Psoas muscle (tissue), 8 donors: Measurements from ENCODE around the gene ADORA2A. TPM values are rescaled to one million over a fixed set of nuclear protein-coding genes. Genes with fewer than 3 reads are reported as not detected.

ENCODE experiments used
- ATAC-seq, 4 donors: fragments of 200-7000 bp; cut with Tn5 transposase; one replicate each; pipeline ENCODE4 v1.9.1; 2020; ENCODE audit warnings: moderate library complexity in 3 of 4, mild to moderate bottlenecking in 2 of 4
- DNase-seq, 2 donors: peaks; one replicate each; pipeline ENCODE4 v3.0.0-alpha.2; 2020
- H3K27ac ChIP-seq: fragments of 200-600 bp; one replicate; pipeline ENCODE4 v1.8.0; 2022
- H3K27me3 ChIP-seq, 3 donors: fragments of 200-600 bp in 1 of 3; one replicate each; pipeline versions ENCODE4 v1.6.1 to v1.8.0; 2013 to 2022; ENCODE audit warnings: low read length in 2 of 3, mild to moderate bottlenecking in 2 of 3, moderate library complexity in 1 of 3; ENCODE audit not compliant: insufficient read depth in 3 of 3
- H3K36me3 ChIP-seq, 2 donors: fragments of 200-600 bp in 1 of 2; one replicate each; pipeline versions ENCODE4 v1.6.1 to v1.8.0; 2013 to 2022; ENCODE audit warnings: low read depth in 1 of 2, mild to moderate bottlenecking in 1 of 2, moderate library complexity in 1 of 2; ENCODE audit not compliant: insufficient read depth in 1 of 2
- H3K4me1 ChIP-seq: fragments of 200-600 bp; one replicate; pipeline ENCODE4 v1.8.0; 2022
- H3K4me3 ChIP-seq: fragments of 200-600 bp; one replicate; pipeline ENCODE4 v1.8.0; 2022; ENCODE audit warnings: mild to moderate bottlenecking
- H3K9me3 ChIP-seq: fragments of 200-600 bp; one replicate; pipeline ENCODE4 v1.8.0; 2022
- WGBS, 3 donors: extraction: QIAGEN DNeasy Blood & Tissue Kit; methylation state at CpG; one replicate each; pipeline versions ENCODE4 v1.1.6 to v1.1.7; 2013; 5-methylcytosine and 5-hydroxymethylcytosine counted together
- intact Hi-C, 2 donors: fragments of 100-400 bp; cut with DNase I; formaldehyde crosslinking; loops; one replicate each; pipeline versions ENCODE4 v1.11.0 to v1.14.2; 2022
- polyA plus RNA-seq, 3 donors: library from polyadenylated mRNA; stranded (reverse); fragments of 200-250 nt; gene quantifications; one replicate each; pipeline ENCODE4 v1.2.3, GENCODE V29; 2013
- total RNA-seq, 4 donors: library from RNA; stranded (reverse); fragmentation: NEBNext Ultra II Directional in 2 of 4; extraction: Animal tissue kit (Norgen Biotek cat#: 25700) in 2 of 4; gene quantifications; one replicate each; pipeline versions ENCODE4 v1.2.1 to v1.2.4, GENCODE V29; 2021 to 2023
- TF ChIP-seq, protein P1 (sequence below): fragments of 200-600 bp; IDR thresholded peaks from one replicate; pipeline ENCODE4 v1.8.0; 2022; ENCODE audit warnings: antibody characterized with exemption
- donor health status: healthy with polysubstance abuse.
- donor health status: DM: no; HTN: no; CAD: no; lungs with moderate emphysema.
- donor health status: Bipolar disorder and iron deficiency.
- donor health status: healthy.
- donor health status: DM: yes; HTN: yes; CAD: no.
- donor health status: DM: no; HTN: no; CAD: no.
- donor health status: DM: no; HTN: no; CAD: no.
- donor health status: DM: yes; HTN: yes; CAD: no.

ADORA2A gene
- total and polyA plus RNA-seq, 7 donors = 0.97 to 2.4 (median 1.7) TPM

DNA sequence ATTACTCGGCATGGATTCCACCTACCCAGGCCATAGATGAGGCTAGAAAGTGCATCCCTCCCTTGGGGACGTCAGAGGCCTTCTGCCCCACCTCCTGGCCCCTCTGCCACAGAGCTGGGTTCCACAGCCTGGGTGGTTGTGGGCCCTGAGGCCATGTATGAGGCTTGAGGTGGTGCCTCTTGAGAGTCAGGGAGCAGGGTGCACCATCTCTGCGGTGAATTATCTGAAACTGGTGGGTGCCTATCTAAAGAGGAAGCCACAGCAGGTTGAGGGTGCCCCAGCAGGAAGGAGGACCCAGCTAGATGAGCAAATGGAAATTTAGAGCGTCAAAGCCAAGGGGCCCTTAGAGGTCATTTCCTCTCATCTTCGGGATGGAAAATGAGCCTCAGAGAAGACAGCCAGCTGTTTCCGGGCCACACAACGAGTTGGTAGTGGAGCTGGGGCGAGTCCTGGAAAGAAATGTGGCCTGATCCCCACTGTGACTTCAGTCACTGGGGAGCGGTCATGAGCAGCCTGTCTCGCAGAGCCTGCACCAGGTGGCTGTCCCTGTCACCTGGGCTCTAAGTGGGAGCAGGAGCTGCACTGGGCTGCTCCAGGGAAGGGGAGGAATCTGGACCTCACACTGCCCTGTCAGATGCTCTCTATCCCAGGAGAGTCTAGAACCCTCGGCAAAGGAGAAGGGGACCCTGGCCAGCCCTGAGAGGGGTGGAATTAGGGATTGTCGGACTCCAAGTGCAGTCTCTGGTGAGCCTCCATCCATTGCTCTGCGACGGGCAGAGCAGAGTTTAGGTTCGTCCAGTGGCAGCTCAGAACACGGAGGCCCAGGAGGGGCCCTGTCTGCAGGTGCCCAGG lies 7.3 kb downstream of the ADORA2A start:
- DNase-seq = peak in 1 of 2 donors; percentile 69
- Histone ChIP-seq H3K36me3 (no peaks in the 10 kb centered on the region), H3K27me3 (no peaks in the 10 kb centered on the region), H3K4me3 (no peak overlapping the region), H3K9me3 (no peaks in the 10 kb centered on the region), H3K4me1 (no peaks in the 10 kb centered on the region), H3K27ac (peak overlapping the region; percentile 60)
- peak in 2 of 4 donors; percentile 15 to 33 for ATAC-seq
- 54 to 63% (median 57%) methylated on average over 16 of the region's 16 CpGs for WGBS, 3 donors
- TF ChIP-seq, protein P1, sequence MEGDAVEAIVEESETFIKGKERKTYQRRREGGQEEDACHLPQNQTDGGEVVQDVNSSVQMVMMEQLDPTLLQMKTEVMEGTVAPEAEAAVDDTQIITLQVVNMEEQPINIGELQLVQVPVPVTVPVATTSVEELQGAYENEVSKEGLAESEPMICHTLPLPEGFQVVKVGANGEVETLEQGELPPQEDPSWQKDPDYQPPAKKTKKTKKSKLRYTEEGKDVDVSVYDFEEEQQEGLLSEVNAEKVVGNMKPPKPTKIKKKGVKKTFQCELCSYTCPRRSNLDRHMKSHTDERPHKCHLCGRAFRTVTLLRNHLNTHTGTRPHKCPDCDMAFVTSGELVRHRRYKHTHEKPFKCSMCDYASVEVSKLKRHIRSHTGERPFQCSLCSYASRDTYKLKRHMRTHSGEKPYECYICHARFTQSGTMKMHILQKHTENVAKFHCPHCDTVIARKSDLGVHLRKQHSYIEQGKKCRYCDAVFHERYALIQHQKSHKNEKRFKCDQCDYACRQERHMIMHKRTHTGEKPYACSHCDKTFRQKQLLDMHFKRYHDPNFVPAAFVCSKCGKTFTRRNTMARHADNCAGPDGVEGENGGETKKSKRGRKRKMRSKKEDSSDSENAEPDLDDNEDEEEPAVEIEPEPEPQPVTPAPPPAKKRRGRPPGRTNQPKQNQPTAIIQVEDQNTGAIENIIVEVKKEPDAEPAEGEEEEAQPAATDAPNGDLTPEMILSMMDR = no peak
- intact Hi-C loops = no loop called here

DNA sequence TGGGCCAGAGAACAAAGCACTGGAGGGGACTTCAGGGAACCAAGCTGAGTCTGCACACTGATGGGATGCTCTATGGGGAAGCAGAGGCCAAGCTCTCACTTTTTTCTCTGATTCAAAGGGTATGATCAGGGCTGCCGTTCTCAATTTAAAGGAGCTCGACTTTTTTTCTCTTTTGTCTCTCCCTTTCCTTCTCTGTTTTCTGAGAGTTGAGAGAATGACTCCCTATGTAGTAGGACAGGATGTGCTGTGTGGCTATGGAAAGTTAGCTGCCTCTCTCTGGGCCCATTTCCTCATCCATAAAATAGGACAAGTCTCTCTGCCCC lies 7.9 kb downstream of the ADORA2A start:
- intact Hi-C loops = no loop called here
- Histone ChIP-seq H3K36me3 (no peaks in the 10 kb centered on the region), H3K27me3 (no peaks in the 10 kb centered on the region), H3K27ac (peak overlapping the region; percentile 60), H3K9me3 (no peaks in the 10 kb centered on the region), H3K4me3 (no peak overlapping the region), H3K4me1 (peaks cover 5% of the 10 kb centered on the region)
- DNase-seq = no peak
- WGBS, 3 donors = 83 to 93% (median 93%) methylated on average over 2 of the region's 2 CpGs
- TF ChIP-seq, protein P1 = no peak
- no peak for ATAC-seq

DNA sequence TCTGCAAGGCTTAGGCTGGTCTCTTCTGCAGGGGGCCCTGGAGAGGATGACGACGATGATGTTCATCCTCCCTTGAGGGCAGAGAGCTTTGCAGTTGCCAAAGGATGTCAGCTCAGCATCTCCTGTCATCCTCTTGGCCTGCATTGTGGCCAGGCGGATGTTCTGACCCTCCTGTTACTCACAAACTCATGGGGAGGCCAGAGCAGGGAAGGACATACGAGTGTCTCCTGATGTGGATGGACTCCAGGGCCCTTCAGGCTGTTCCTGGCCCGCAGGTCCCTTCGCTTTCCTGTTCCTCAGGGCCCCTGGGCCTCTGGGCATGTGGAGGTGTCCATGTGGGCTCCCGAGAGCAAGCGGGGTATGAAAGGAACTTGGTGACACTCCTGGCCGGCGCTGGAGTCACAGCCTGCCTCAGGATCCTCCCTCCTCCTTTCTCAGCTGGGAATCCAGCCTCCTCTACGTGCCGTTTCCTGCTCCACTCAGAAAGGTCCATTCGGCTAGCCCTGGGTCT lies 8.5 kb downstream of the ADORA2A start:
- H3K36me3 ChIP-seq = no peaks in the 10 kb centered on the region
- ATAC-seq (peak in 3 of 4 donors; percentile 9 to 38 (median 16)), DNase-seq (peak; percentile 63 to 70)
- TF ChIP-seq, protein P1 = no peak
- intact Hi-C loops = no loop called here
- peak overlapping the region; percentile 60 for H3K27ac ChIP-seq
- no peaks in the 10 kb centered on the region for H3K9me3 ChIP-seq
- peaks cover 11% of the 10 kb centered on the region for H3K4me1 ChIP-seq
- H3K4me3 ChIP-seq = no peak overlapping the region
- H3K27me3 ChIP-seq = no peaks in the 10 kb centered on the region
- WGBS, 3 donors = 66 to 82% (median 79%) methylated on average over 13 of the region's 13 CpGs

DNA sequence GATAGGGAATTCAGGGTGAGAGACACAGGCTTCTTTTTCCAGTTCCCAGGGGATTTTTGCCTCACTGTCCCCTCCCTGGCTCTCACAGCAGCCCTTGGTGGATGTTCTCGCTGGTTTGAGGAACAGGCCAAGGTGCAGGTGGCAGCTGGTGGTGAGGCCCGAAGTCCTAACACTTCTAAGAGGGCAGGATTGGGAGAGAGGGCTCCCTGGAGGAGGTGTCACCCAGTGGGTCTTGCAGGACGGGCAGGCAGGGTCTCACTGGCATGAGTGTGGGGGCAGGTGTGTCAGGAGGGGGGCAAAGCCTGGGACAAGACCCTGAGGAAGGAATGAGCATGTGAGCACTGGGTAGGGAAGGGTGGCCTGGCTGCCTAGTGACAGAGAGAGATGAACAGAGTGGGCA lies 9.2 kb downstream of the ADORA2A start:
- intact Hi-C loops = no loop called here
- Histone ChIP-seq H3K36me3 (no peaks in the 10 kb centered on the region), H3K27ac (peak overlapping the region; percentile 60), H3K4me1 (peaks cover 11% of the 10 kb centered on the region), H3K27me3 (no peaks in the 10 kb centered on the region), H3K9me3 (no peaks in the 10 kb centered on the region), H3K4me3 (no peak overlapping the region)
- ATAC-seq (no peak), DNase-seq (no peak)
- TF ChIP-seq, protein P1 = no peak
- 90 to 92% (median 91%) methylated on average over 3 of the region's 3 CpGs for WGBS, 3 donors
